NCI-H146 treated with DMSO at 0.1 percent for 48 hours (cell line): ENCODE results near the gene GDF2.

ENCODE experiments used
- DNase-seq: peaks from one replicate; lab custom pipeline; 2025; ENCODE audit not compliant: unreplicated experiment; lab: John Stamatoyannopoulos, UW

GDF2 gene

DNA sequence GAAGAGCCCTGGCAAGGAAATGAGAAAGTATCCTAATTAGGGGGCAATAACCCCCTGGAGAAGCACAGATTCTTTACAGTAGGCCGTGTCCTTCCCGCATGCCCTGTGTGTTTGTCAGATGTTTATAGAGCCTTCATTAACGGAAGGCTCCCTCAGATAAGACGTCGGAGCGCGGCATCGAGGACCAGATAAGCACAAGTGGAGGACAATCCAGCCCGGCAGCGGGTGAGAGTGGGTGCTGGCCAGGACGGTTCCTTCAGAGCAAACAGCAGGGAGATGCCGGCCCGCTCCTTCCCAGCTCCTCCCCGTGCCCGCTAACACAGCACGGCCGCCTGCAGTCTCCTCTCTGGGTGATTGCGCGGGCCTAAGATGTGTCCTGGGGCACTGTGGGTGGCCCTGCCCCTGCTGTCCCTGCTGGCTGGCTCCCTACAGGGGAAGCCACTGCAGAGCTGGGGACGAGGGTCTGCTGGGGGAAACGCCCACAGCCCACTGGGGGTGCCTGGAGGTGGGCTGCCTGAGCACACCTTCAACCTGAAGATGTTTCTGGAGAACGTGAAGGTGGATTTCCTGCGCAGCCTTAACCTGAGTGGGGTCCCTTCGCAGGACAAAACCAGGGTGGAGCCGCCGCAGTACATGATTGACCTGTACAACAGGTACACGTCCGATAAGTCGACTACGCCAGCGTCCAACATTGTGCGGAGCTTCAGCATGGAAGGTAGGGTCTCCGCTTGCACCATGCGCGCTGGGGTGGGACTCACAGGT, at the start of gene GDF2:
Gene GDF2, plus strand, starts transcription at position 155 of the 762 bp plus-strand sequence. Its CDS starts 215 bp downstream, at position 370.
- no peak for DNase-seq

DNA sequence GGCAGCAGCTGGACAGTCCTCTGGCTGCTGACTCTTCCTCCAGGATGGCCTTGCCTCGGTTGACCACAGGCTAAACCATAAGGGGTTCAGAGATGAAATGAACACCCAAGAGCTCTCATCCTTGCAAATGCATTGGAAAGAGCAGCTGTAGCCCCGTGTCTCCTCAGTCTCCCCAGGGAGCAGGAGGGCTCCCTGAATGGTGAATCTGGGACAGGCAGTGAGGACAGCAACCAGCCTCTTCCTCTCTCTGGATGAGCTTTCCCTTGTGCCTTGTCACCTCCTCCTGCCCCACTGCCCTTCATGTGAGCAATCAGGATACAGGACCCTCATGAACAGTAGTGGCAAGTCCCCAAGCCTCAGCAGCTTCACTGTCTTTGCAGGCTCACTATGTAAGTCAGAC, 46.2 kb upstream of the GDF2 start:
- DNase-seq: no peak

DNA sequence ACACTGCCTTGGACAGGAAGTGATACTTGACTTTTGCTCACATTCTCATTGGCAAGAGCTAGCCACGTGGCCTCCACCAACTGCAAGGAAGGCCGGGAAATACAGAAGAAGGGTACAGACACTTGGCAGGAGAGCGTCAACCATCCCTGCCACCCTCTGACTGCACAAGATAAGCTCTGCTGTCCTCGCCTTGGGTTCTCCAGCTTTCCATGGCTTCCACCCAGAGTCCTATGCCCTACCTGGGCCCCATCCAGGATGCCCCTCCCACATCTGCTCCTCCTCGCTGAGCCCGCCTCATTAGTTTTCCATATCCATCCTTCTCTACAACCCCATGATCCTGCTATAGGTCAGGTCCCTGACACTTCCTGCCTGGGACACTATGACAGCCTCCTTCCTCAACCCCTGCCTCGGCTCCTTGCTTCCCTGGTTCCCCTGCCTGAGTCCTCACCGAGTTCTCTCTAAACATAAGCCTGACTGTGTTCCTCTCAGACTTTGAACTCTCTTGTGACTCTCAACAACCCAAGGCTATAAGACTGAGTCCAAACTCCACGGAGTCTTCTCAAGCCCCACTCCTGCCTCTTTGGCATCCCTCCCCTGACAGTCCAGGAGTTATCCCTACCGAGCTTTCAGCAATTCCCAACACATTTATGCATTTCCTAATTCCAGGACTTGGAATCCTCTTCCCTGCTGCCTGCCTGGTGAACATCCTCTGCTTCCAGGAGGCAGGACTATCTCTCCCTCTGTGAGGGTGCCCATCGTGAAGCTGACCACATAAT, 45.5 kb upstream of the GDF2 start:
- DNase-seq: no peak

DNA sequence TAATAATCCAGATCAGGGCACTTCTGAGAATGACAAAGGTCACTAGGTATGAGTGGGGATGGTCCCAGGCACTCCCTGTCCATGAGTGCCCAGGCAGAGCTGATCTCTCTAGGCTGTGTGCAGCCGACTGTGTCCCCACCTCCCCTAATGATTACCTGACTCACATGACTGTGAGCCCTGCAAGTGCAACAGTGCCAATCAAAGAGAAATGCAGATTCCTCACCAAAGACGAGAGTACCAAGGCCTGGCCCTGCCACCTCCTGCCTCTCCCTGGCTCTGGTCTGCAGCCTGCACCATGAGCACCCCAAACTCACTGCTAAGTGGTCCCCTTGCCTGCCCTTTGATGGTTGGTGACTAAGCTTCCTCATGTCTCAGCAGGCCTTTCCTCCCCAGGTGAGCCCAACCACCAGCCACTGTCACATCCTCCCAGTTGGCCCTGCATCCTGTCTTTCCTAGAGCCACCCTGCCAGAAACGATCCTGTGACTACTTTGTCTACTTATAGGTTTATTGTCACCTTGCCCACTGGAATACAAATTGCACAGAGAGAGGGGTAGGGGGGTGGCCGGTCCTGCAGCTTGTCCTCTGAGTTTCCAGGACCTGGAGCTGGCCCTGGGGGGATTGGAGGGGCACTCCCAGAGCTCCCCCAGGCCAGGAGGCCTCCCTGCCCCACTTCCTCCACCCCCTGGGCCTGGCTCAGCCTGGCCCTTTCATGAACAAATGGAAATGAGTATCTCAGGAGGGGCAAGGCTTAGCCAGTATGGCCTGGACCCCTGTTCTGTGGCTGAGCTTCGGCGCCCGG, 44.7 kb upstream of the GDF2 start:
- no peak for DNase-seq

GRCh38 chr10:47278152-47278473, 44.1 kb upstream of the GDF2 start:
- no peak for DNase-seq

DNA sequence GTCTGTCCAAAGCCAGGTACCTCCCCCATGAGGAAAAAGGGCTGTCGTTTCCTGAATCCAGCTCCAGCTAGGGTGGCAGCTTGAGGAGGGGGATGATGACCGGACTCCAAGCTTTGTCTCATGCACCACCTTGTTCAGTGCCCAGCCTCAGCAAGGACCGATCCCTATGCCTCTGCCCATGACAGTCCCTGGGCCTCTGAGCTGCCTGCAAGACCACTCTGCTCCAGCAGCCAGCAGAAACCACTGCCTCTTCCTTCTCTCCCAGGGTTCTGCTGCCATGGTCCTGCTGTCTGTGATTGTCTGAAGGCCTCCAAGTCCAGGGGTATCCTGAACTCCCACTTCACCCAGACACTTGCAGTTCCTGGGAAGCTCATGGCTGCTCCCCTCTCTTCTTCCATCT, 43.5 kb upstream of the GDF2 start:
- no peak for DNase-seq

DNA sequence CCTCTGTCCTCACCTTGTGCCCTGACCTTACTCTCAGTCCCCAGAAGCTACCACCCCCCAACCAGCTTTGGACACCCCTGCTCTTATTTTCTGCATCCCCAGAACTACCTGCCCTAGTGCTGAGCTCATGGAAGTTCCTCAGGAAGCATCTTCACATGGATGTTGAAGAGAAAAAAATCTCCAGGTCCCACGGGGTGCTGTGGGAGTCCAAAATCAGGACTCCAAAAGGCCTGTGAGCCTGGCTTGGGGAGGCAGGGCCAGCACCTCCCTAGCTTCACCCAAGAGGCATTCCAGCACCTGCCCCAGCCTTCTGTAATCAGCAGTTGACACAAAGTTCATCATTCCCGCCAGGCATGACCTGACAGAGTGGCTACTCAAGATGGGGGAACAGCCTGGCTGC, 43.0 kb upstream of the GDF2 start:
- no peak for DNase-seq

DNA sequence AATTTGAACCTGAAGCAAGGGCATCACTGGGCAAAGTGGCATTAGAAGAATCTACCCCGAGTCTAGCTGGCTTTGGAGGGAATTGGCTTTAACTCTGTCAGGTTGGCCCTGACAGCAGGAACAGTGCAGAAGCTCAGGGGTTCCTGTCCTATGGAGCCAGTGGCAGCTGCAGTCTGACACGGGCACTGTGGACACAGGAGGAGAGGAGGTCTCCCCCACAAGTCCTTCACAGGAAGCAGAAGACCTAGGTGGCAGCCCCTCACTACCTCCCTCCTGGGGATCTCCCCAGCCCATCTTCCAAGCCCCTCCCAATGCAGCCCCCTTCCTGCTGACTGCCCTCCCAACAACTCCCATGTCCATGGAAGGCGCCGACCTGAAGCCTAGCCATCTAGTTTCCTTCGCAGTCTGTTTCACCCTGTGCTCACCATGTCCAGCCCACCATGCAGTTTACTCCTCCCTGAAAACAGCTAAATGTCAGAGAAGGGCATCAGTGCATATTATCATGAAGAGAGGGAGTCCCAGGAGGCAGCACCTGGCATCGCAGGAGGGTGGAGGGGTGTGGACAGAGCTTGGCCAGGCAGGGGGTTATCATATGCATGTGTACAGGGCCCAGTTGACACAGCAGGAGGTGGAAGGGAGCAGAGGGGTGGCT, 40.1 kb upstream of the GDF2 start:
- peak; percentile 7 for DNase-seq

GRCh38 chr10:47282657-47283018, 39.6 kb upstream of the GDF2 start:
- DNase-seq: no peak

DNA sequence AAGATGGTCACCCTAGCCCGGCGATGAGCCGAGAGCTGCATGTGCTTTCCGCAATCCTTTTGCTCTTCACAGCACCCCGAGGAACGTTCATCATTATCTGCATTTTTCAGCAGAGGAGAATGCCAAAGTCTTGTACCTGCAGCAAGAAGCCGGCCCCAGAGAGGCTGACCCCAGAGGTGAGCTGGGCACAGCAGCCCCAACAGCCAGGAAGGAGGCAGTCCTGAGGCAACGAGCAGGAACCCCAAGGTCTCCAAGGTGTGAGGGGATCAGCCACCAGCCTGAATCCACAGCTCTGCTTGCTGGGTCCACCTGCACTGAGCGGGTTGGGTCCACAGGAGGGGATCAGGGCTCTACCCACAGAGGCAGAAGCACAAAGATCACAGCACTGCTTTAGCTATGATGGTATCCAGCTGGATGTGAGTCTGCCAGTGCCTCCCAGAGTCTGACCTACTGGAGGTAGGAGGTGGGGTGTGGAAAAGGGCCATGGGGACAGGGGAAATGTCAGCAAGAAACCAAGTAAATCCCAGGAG, 39.1 kb upstream of the GDF2 start:
- DNase-seq: no peak

- DNase-seq: no peak
These were observed 38.4 kb upstream of the GDF2 start for GRCh38 chr10:47283848-47284247.

GRCh38 chr10:47285381-47286115, 36.7 kb upstream of the GDF2 start:
- DNase-seq: no peak

- DNase-seq: no peak
These were observed 36.1 kb upstream of the GDF2 start for GRCh38 chr10:47286116-47286505.

DNA sequence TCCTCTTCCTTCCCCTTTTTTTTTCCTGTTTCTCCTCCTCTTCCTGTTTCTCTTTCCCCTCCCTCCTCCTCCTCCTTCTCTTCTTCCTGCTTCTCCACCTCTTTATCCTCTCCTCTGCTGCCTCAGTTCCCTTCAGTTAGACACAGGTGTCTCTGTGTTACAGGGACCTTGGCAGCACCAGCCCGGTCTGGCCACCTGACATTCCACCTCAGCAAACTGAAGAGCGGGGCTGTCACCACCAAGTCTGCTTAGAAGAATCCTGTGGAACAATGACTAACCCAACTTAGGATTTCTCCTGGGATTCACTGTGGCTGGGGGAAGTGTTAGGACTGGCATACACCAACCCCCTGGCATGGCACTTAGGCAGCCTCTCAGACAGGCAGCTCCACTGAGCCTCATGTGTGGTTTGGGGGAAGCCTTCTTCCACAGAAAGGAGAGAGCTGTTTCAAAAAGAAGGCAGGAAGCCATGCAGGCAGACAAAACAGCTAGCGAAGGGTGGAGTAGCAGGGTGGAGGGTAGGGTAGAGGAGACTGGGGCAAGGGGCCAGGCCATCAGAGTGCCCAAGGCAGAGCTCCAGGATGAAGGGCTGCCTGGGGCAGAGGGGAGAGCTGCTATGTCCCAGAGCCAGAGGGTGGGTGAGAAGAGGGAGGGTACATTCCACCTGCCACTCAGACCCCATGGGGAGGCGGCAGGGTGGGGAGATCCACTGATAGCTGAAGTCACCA, 35.5 kb upstream of the GDF2 start:
- DNase-seq: no peak

GRCh38 chr10:47287365-47287802, 34.9 kb upstream of the GDF2 start:
- DNase-seq: no peak

DNA sequence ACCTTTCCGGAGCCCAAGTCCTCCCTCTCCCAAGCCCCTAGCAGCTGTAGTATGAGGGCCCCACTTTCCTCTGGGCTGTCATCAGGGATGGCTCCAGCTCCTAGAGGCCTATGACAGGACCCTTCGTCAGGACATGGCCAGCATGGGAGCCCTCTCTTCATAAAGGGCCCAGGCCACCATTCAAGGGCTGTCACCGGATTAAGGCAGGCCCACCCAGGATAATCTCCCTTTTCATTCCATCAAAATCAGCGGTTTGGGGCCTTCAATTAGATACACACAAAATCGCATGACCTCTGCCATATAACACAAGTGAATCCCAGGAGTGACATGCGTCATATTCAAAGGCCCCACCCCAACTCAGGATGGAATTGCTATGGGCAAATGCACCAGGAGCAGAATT, 34.4 kb upstream of the GDF2 start:
- DNase-seq: no peak

GRCh38 chr10:47288236-47288635, 34.0 kb upstream of the GDF2 start:
- no peak for DNase-seq

- no peak for DNase-seq
These were observed 33.2 kb upstream of the GDF2 start for GRCh38 chr10:47288916-47289495.

DNA sequence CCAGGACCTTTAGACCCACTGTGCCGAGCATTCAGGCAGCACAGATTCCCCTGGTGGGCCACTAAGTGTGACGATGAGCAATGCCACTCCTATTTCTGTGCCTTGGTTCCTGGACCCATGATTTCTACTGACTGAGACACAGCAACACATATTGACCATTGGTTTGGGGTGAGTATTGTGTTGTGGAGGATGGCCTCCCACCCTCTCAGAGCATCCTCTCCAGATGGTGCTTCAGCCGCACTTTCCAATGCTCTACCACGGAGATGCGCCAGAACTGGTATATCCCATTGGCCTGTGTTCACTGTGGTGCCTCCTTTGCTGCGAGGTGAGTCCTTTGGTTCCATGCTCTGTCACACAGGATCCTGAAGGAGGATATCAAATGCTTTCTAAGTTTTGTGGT, 32.3 kb upstream of the GDF2 start:
- DNase-seq: no peak
